K562 (cell line): Measurements from ENCODE around the gene ADAMTS2. TPM values are rescaled to one million over a fixed set of nuclear protein-coding genes. Genes with fewer than 3 reads are reported as not detected.
A peak's percentile ranks its signal among the peaks of the same experiment; 100 is the strongest.

Experiments used
- ATAC-seq: fragments of 200-7000 bp; cut with Tn5 transposase; 3 replicates; pipeline ENCODE4 v1.9.1; 2020; ENCODE audit warnings: moderate library complexity
- BruUV-seq: library from RNA; stranded (reverse); fragments of 400-500 nt; replicated peaks from 2 replicates; lab custom pipeline; 2021; lab: Mats Ljungman, UMichigan
- CTCF ChIA-PET: fragments of 300-600 bp; formaldehyde crosslinking; extraction: SDS; loops from one replicate; lab custom pipeline; 2021; ENCODE audit warnings: low intra/inter-chr PET ratio; lab: Yijun Ruan, JAX
- POLR2A ChIA-PET: fragments of 300-600, 350-650 bp; sonication (Branson Sonifier 250); formaldehyde crosslinking; extraction: SDS; loops from one replicate; lab custom pipeline; 2021; ENCODE audit warnings: antibody characterized with exemption, inconsistent platforms; lab: Yijun Ruan, JAX
- DNase-seq, 4 experiments: peaks; one replicate each; pipeline versions ENCODE4 v3.0.0 to v3.0.0-alpha.2; 2011 to 2018; ENCODE audit warnings: low spot score in 3 of 4, mixed read lengths in 3 of 4; ENCODE audit errors: extremely low read depth in 1 of 4
- FAIRE-seq: peaks from 2 replicates; lab custom pipeline; 2011; peaks lifted over from hg19 to GRCh38; lab: Jason Lieb, UNC
- H2AFZ ChIP-seq: 2 replicates; pipeline ENCODE4 v1.6.0; 2011; ENCODE audit warnings: low read depth, low read length, control low read depth, inconsistent platforms
- H3K27ac ChIP-seq: fragments of 200-600 bp; 3 replicates; pipeline ENCODE4 v1.8.0; 2011; ENCODE audit warnings: low read depth, mild to moderate bottlenecking, control low read depth, inconsistent platforms, low read length, moderate library complexity, mixed read lengths; ENCODE audit errors: extremely low read depth
- H3K27me3 ChIP-seq, 2 experiments: fragments of 300-600 bp in 1 of 2; 2 replicates in 1 of 2; 3 replicates in 1 of 2; pipeline versions ENCODE4 v1.6.0 to v1.8.0; 2011; ENCODE audit warnings: inconsistent platforms in 2 of 2, low read length in 2 of 2, mild to moderate bottlenecking in 1 of 2, mixed read lengths in 1 of 2, moderate library complexity in 1 of 2; ENCODE audit not compliant: control insufficient read depth in 2 of 2, insufficient read depth in 2 of 2
- H3K36me3 ChIP-seq: fragments of 300-600 bp; 3 replicates; pipeline ENCODE4 v1.8.0; 2011; ENCODE audit warnings: mild to moderate bottlenecking, low read length, inconsistent platforms; ENCODE audit not compliant: control insufficient read depth, insufficient read depth
- H3K4me1 ChIP-seq, 2 experiments: fragments of 200-600 bp in 1 of 2; replicated peaks in 1 of 2; 2 replicates in 1 of 2; 3 replicates in 1 of 2; pipeline versions ENCODE4 v1.5.1 to v1.8.0; 2011; ENCODE audit warnings: inconsistent platforms in 2 of 2, low read length in 2 of 2, mild to moderate bottlenecking in 1 of 2, mixed read lengths in 1 of 2, moderate library complexity in 1 of 2; ENCODE audit not compliant: control insufficient read depth in 2 of 2, insufficient read depth in 2 of 2
- H3K4me2 ChIP-seq: 2 replicates; pipeline ENCODE4 v1.6.1; 2011; ENCODE audit warnings: low read length, control low read depth, inconsistent platforms, mixed read lengths; ENCODE audit not compliant: insufficient read depth
- H3K4me3 ChIP-seq: fragments of 200-600 bp; sonication (generic), shearing (Covaris generic); 2 replicates; pipeline ENCODE4 v1.5.1; 2016; ENCODE audit warnings: control low read depth, inconsistent platforms
- H3K79me2 ChIP-seq: fragments of 200-600 bp; 3 replicates; pipeline ENCODE4 v1.8.0; 2011; ENCODE audit warnings: low read length, inconsistent platforms; ENCODE audit not compliant: control insufficient read depth, insufficient read depth
- H3K9ac ChIP-seq, 2 experiments: 2 replicates each; pipeline versions ENCODE4 v1.6.0 to v1.6.1; 2011; ENCODE audit warnings: low read depth in 2 of 2, low read length in 2 of 2, control low read depth in 1 of 2, inconsistent platforms in 1 of 2, mild to moderate bottlenecking in 1 of 2, mixed read lengths in 1 of 2; ENCODE audit not compliant: insufficient read depth in 1 of 2
- H3K9me1 ChIP-seq: one replicate; pipeline ENCODE4 v1.6.0; 2011; ENCODE audit warnings: inconsistent platforms, mild to moderate bottlenecking, low read length, moderate library complexity; ENCODE audit not compliant: control insufficient read depth, insufficient read depth
- H3K9me3 ChIP-seq: replicated peaks from 2 replicates; pipeline ENCODE4 v1.5.1; 2011; ENCODE audit warnings: low read depth, low read length, inconsistent platforms; ENCODE audit not compliant: control insufficient read depth, insufficient read depth
- H4K20me1 ChIP-seq: replicated peaks from 2 replicates; pipeline ENCODE4 v1.6.1; 2011; ENCODE audit warnings: low read length, inconsistent platforms, mixed read lengths; ENCODE audit not compliant: control insufficient read depth, insufficient read depth
- BDP1 ChIP-seq: IDR thresholded peaks from 3 replicates; pipeline ENCODE4 v1.6.1; 2011; ENCODE audit not compliant: insufficient read length, insufficient read depth
- HDAC6 ChIP-seq: IDR thresholded peaks from 2 replicates; pipeline ENCODE4 v1.6.1; 2012; ENCODE audit warnings: low read depth, mild to moderate bottlenecking, control low read depth, inconsistent platforms, low read length, moderate library complexity
- JUN ChIP-seq, 2 experiments: sonication (generic) in 1 of 2; formaldehyde crosslinking in 1 of 2; IDR thresholded peaks; 2 replicates each; pipeline versions ENCODE4 v1.6.1 to v1.8.0; 2012 to 2022; ENCODE audit warnings: borderline replicate concordance in 2 of 2, mild to moderate bottlenecking in 2 of 2, improper control_type of control experiment in 1 of 2, low read depth in 1 of 2, low read length in 1 of 2, missing genetic modification reagents in 1 of 2
- KDM1A ChIP-seq, 2 experiments: fragments of 450-650 bp; IDR thresholded peaks; 2 replicates each; pipeline ENCODE4 v1.6.1; 2016; ENCODE audit warnings: mild to moderate bottlenecking in 2 of 2
- POLR2H ChIP-seq: IDR thresholded peaks from 2 replicates; pipeline ENCODE4 v1.6.1; 2016; ENCODE audit warnings: missing genetic modification characterization, low read depth, mild to moderate bottlenecking, control low read depth, missing compliant biosample characterization, moderate library complexity
- RBM14 ChIP-seq: fragments of 200-400 bp; formaldehyde crosslinking; IDR thresholded peaks from 2 replicates; pipeline ENCODE4 v1.6.1; 2018; ENCODE audit warnings: low read depth, mild to moderate bottlenecking, low read length, moderate library complexity, borderline replicate concordance; ENCODE audit not compliant: insufficient read depth
- RNF2 ChIP-seq: sonication (generic); IDR thresholded peaks from 2 replicates; pipeline ENCODE4 v1.6.1; 2016
- RREB1 ChIP-seq: fragments of 250-450 bp; sonication (Bioruptor Pico); IDR thresholded peaks from 2 replicates; pipeline ENCODE4 v1.4.0; 2020
- SMARCA4 ChIP-seq: fragments of 450-650 bp; IDR thresholded peaks from 2 replicates; pipeline ENCODE4 v1.6.1; 2016
- TFE3 ChIP-seq: fragments of 450-650 bp; formaldehyde crosslinking; IDR thresholded peaks from 2 replicates; pipeline ENCODE4 v1.4.0; 2020; ENCODE audit warnings: mild to moderate bottlenecking, mixed read lengths
- ZC3H11A ChIP-seq: IDR thresholded peaks from 2 replicates; pipeline ENCODE4 v1.6.1; 2012; ENCODE audit warnings: low read depth, low read length, improper control_type of control experiment
- ZNF384 ChIP-seq: IDR thresholded peaks from 2 replicates; pipeline ENCODE4 v1.6.1; 2012; ENCODE audit warnings: low read depth, low read length, improper control_type of control experiment
- WGBS: fragments of 100-300 bp; shearing (Covaris generic); methylation state at CpG from one replicate; pipeline ENCODE4 v1.1.6; 2016; ENCODE audit warnings: low coverage, mixed read lengths; ENCODE audit not compliant: insufficient coverage; ENCODE audit errors: missing lambda C conversion rate; 5-methylcytosine and 5-hydroxymethylcytosine counted together
- in situ Hi-C: fragments of 300-500 bp; cut with MboI; formaldehyde crosslinking; loops from 4 replicates; pipeline ENCODE4 v1.15.0; 2018; ENCODE audit warnings: inconsistent platforms, mixed read lengths
- intact Hi-C: fragments of 100-400 bp; cut with micrococcal nuclease; formaldehyde crosslinking; loops from 2 replicates; pipeline ENCODE4 v1.14.2; 2022
- polyA plus RNA-seq, 8 experiments: library from polyadenylated mRNA; depleted of rRNA in 4 of 8; stranded (reverse) in 5 of 8; unstranded in 3 of 8; fragments of >200 nt; fragmentation: Nextera tagmentation in 2 of 8; fragmentation: Illumina TruSeq in 1 of 8; extraction: Ambion mirVana in 2 of 8; extraction: Trizol in 1 of 8; gene quantifications; 2 replicates each; pipeline versions ENCODE4 v1.2.1 to v1.2.3, GENCODE V29; 2011 to 2014; ENCODE audit warnings: inconsistent platforms in 1 of 8, missing spikeins in 1 of 8
- total RNA-seq, 7 experiments: library from RNA; depleted of rRNA in 6 of 7; stranded (reverse); fragments of >200 nt in 6 of 7; fragmentation: Illumina TruSeq in 2 of 7; extraction: Trizol in 2 of 7; gene quantifications; 2 replicates each; pipeline versions ENCODE4 v1.2.1 to v1.2.3, GENCODE V29; 2011 to 2021; ENCODE audit warnings: low replicate concordance in 1 of 7
- TF ChIP-seq, protein P1 (sequence below): sonication (generic); formaldehyde crosslinking; IDR thresholded peaks from 2 replicates; pipeline ENCODE4 v1.5.0; 2020; ENCODE audit warnings: missing genetic modification reagents

Gene ADAMTS2
- total and polyA plus RNA-seq, 9 of the 15 experiments (the other 6 are each of a cell fraction or from before 2014, with no cell fraction given), result not detected

DNA sequence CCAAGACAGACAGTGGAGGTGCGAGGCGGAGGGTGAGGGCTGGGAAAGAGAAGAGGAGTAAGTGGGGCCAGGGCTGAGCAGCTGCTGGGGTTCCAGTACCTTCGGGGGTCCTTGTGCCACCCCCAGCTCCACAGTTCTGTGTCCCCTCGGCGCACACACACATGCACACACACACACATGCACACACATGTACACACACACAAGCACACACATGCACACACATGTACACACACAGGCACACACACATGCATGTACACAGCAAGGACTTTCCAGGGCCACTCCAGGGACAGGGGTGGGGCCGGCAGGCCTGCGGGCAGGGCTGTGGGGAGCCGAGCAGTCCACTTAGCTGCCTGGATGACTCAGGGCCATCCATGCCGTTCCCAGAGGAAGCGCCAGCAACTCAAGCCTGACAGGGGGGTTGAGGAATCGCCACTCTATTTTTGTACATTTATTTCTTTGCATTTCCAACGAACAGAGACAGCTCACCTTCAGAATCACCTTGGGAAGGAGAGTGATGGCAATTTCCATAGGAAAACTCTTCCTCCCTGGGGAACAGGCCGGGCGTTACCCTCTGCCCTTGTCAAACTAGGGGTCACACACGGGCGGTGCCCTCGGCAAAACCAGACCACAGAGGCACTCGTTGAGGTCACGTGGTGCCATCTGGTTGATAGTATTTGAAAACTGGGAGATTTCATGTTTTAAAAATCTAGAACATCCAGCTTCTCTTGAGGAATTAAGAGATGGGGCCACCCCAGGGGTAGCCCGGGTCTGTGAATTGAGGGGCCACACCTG lies 135.7 kb downstream of the ADAMTS2 start:
- no peak for ATAC-seq
- TF ChIP-seq RBM14 (no peak), KDM1A (IDR thresholded peaks at IDR 0.05) (peak in 1 of 2 experiments; percentile 49; a peak in 1 of 4 replicates), HDAC6 (no peak), BDP1 (no peak), TFE3 (CRISPR knock-in tag) (peak; percentile 12; the same call in 1 of the 2 replicates), ZC3H11A (no peak), RNF2 (no peak), RREB1 (CRISPR knock-in tag) (no peak), SMARCA4 (no peak), ZNF384 (no peak), POLR2H (no peak), JUN (IDR thresholded peaks at IDR 0.05; ENCODE audit: borderline replicate concordance, low read depth, low read length) (no peak), JUN (CRISPR knock-in tag; IDR thresholded peaks at IDR 0.05; ENCODE audit: borderline replicate concordance) (no peak)
- TF ChIP-seq, protein P1, sequence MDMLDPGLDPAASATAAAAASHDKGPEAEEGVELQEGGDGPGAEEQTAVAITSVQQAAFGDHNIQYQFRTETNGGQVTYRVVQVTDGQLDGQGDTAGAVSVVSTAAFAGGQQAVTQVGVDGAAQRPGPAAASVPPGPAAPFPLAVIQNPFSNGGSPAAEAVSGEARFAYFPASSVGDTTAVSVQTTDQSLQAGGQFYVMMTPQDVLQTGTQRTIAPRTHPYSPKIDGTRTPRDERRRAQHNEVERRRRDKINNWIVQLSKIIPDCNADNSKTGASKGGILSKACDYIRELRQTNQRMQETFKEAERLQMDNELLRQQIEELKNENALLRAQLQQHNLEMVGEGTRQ, result 0 out of 2 replicates have a peak, but pooled peaks have one; percentile 8

More for the DNA sequence above, 135.7 kb downstream of the ADAMTS2 start:
- peaks cover 5 to 53% of the 10 kb centered on the region in 2 experiments; a peak in 4 of 5 replicates for H3K27me3 ChIP-seq
- in situ Hi-C loops, result no loop called here
- FAIRE-seq (no peak), DNase-seq (no peak)
- WGBS, result 1% methylated on average over 20 of the region's 20 CpGs
- intact Hi-C loops, result no loop called here
- no peak overlapping the region for H3K9ac ChIP-seq
- H3K9me3 ChIP-seq, result no peaks in the 10 kb centered on the region
- H3K4me3 ChIP-seq, result no peak overlapping the region
- H3K9me1 ChIP-seq, result no peaks in the 10 kb centered on the region
- ChIA-PET CTCF (no interaction called here), POLR2A (interaction anchor here (0.6 to 1.0 kb wide), 4 partner anchors 66 to 1043 kb away, joined by 3 to 4 read pairs (median 3); no protein-coding TSS in a partner anchor)
- no peak overlapping the region for H3K27ac ChIP-seq
- H3K79me2 ChIP-seq, result no peaks in the 10 kb centered on the region
- BruUV-seq, result no TSS peak
- H3K4me1 ChIP-seq, result peaks cover 0 to 2% of the 10 kb centered on the region in 2 experiments; a peak in 2 of 5 replicates
- H3K36me3 ChIP-seq, result no peaks in the 10 kb centered on the region
- H3K4me2 ChIP-seq, result no peak overlapping the region
- no peak overlapping the region for H2AFZ ChIP-seq
- H4K20me1 ChIP-seq, result no peaks in the 10 kb centered on the region; the same call in 1 of the 2 replicates
